COR-L47 (cell line): ENCODE measurements around the gene SYTL3.
"Not testable (repeated sequence)": the region's sequence is repeated elsewhere in the genome, so short reads cannot be mapped to it uniquely, and the experiment has no call there.

Experiments used
- DNase-seq: peaks from one replicate; lab custom pipeline; 2025; lab: John Stamatoyannopoulos, UW

SYTL3 gene

GRCh38 chr6:158773581-158774449 is 124.0 kb downstream of the SYTL3 start:
- no peak for DNase-seq

DNA sequence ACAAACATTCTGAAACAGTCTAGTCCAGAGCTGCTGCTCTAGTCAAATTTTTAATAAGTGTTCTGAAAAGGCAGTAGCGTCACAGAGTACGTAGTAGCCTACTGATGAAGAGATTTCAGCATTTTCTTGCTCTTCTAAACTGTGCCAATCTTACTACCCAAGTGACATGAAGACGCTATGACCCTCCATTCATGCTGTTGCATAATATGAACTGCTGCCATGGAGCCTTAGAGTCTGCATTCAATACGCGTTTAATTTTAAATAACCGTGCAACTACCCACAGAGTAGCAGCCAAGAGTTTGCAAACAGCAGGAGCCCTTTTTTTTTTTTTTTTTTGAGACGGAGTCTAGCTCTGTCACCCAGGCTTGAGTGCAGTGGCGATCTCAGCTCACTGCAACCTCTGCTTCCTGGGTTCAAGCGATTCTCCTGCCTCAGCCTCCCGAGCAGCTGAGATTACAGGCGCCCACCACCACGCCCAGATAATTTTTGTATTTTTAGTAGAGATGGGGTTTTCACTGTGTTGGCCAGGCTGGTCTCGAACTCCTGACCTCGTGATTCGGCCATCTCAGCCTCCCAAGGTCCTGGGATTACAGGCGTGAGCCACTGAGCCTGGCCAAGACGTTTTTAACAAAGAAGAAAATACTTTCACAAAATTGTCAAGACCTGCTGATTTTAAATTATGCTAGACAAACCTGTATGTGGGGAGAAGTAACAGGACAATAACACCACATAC is 125.0 kb downstream of the SYTL3 start:
- DNase-seq = no peak

GRCh38 chr6:158775832-158776231 is 126.0 kb downstream of the SYTL3 start:
- DNase-seq = no peak

DNA sequence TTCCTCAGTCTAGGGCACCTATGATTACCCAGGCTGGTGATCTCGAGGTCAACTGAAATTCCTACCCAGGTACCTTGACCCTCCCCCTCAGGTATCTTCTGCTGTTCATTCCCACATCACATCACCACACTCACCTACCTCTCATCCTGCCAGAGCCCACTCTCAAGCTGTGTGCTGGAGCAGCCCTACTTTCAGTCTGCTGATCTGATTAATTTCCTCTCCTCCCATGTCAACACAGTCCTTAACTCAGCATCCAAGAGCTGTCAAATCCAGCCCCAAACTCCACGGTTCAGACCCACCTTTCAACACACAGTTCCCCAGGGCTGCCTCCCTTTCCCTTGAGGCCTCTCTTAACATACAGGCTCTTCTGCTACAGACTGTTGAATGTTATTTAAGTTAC is 126.9 kb downstream of the SYTL3 start:
- DNase-seq = no peak

- DNase-seq = no peak
These were observed 127.7 kb downstream of the SYTL3 start for GRCh38 chr6:158777510-158777909.

DNA sequence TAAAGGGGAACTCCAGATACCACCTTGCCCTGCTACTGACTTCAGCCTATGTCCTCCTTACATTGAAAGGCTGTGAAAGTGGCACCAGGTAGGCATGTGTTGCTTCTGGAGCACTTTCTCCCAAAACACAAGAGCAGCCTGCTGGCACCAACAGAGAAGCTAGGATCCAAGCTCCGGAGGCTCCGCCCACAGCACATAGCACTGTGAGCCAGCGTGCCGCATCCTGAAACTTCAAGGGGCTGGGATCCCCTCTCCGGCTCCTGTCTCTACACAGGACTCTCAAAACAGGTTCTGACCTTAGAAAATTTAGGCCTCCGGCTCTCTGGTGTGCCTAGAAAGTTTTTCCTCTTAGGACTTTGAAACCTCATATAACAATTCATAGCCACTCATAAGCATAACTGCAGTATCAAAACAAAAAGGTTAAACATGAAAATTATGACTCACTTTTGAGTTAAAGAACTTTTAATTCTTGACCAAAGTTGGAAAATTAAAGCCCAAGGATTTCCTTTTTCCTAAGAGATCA is 128.2 kb downstream of the SYTL3 start:
- no peak for DNase-seq

GRCh38 chr6:158780246-158780884 is 130.5 kb downstream of the SYTL3 start:
- DNase-seq = no peak

GRCh38 chr6:158780988-158781691 is 131.3 kb downstream of the SYTL3 start:
- DNase-seq = no peak

DNA sequence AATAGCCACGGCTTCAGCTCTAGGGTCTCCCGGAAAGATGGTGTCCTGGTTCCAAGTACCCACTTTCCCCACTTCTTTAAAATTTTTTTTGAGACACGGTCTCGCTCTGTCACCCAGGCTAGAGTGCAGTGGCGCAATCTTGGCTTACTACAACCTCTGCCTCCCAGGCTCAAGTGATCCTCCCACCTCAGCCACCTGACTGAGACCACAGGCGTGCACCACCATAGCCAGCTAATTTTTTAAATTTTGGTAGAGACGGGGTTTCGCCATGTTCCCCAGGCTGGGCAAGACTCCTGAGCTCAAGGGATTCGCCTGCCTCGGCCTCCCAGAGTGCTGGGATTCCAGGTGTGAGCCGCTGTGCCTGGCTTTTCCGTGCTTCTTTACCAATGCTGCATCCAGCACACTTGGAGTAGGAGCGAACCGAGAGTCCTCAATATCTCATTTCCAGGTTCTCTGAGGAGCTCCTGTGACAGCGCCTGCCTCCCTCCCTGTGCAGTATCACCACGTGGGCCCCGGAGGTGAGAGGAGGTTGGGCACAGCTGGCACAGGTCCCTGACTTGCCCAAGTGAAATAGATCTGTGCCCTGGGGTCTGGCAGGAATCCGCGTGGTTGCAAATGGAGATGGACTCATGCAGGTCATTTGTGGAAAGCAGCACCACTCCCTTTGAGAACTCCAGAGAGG is 132.0 kb downstream of the SYTL3 start:
- no peak for DNase-seq

GRCh38 chr6:158782432-158783166 is 132.7 kb downstream of the SYTL3 start:
- DNase-seq = no peak

- no peak for DNase-seq
These were observed 133.3 kb downstream of the SYTL3 start for GRCh38 chr6:158783167-158783450.

GRCh38 chr6:158783851-158784250 is 134.0 kb downstream of the SYTL3 start:
- DNase-seq = no peak

DNA sequence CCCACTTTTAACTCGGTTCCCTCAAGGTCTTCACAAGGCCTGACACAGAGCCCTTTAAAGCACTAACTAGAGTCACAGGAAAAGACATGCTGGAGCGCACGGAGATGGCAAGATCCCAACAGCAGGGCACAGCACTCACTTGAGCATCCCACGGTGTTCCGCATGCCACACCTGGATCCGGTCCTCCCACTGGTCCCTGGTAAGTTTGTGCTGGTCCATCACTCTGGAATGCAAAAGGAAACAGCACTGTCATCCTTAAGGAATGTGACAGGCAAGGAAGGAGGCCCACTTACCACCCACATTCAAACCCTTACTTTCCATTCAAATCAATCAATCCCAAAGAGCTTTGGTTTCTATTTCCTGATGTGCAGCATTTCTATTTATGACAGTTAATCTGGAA is 134.7 kb downstream of the SYTL3 start:
- no peak for DNase-seq

DNA sequence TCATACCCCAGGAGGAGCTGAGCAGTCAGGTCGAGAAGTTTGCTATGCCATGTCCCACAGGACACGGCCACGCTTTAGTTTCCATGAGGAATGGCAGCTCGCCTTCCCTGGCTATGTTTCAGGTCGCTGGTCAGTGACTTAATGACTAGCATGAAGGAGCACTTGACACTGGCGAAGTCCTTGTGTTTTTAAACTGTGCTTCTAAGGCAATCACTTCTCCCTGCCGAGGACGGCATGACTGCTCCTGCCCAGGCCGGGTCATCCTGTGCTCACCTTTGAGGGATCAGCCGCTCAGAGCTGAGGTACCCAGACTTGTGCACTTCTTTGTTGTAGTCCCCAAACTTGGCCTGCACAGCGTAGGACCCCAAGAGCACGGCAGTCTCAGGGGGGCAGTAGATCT is 135.2 kb downstream of the SYTL3 start:
- no peak for DNase-seq

DNA sequence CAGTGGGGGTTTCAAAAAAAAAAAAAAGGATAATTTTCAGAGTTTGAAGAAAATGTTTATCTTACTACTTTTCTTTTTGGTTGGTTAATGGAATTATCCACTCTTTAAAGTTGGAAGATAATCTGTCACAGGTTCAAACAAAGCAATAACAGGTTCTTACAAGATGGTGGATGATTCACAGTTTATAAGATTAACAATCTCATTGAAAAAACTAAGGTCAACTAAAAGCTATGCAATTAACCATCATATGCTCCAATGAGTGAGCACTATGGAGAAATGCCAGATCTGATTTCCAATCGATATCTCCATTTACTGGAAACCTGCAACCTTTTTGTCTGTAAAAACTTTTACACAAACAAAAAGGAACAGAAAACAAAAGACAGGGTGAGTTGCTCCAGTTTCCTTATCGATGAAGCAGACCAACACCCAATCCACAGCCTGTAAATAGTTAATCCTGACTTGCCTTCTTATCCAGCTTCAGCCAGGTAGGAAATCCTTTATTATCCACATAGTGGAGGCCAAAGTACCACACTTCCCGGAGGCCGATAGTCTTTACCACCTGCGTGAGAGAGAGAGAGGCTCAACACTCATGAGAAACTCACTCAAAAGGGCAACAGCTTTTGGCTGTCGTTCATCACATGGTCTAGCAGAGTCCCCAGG is 136.9 kb downstream of the SYTL3 start:
- DNase-seq = no peak

GRCh38 chr6:158787395-158787794 is 137.5 kb downstream of the SYTL3 start:
- DNase-seq = no peak

DNA sequence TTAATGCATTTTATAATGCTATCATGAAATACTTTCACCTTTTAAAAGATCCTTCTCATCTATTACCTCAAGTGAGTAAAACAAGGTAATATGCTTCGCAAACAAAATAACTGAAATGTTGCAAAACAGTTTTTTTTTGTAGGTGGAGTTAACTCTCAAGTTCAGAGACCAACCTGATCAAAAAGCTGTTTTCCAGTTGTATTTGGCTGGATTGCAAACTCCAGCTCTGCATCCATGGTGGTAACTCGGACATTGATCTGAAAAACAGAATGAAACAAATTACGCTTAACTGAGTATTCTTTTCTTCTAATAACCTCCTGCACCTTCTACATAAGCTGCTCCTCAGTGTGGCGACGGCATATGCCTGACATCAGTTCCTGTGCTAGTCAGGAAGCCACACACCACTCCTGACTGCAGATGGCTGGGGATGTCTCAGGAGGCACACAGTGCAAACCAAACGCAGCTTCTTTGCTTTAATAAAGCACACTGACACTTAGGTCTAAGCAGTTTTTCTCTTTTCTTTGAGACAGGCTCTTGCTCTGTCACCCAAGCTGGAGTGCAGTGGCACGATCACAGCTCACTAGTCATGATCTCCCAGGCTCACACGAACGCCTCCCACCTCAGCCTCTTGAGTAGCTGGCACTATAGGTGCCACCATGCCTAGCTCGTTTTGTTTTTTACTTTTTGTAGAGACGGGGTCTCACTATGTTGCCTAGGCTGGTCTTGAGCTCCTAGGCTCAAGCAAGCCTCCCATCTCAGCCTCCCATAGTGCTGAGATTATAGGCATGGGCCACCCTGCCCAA is 139.5 kb downstream of the SYTL3 start:
- no peak for DNase-seq

- DNase-seq = no peak
These were observed 141.5 kb downstream of the SYTL3 start for GRCh38 chr6:158791274-158791855.

GRCh38 chr6:158792505-158792904 is 142.7 kb downstream of the SYTL3 start:
- not testable (repeated sequence) for DNase-seq
